Measurements from ENCODE around the gene KCNJ12. TPM values are rescaled to one million over a fixed set of nuclear protein-coding genes. Genes with fewer than 3 reads are reported as not detected.
"Not testable (repeated sequence)": the region's sequence is repeated elsewhere in the genome, so short reads cannot be mapped to it uniquely, and the experiment has no call there.

Gene KCNJ12
- total RNA-seq, 2 donors from 2014 or later, result 0.82 to 2.2 TPM

DNA sequence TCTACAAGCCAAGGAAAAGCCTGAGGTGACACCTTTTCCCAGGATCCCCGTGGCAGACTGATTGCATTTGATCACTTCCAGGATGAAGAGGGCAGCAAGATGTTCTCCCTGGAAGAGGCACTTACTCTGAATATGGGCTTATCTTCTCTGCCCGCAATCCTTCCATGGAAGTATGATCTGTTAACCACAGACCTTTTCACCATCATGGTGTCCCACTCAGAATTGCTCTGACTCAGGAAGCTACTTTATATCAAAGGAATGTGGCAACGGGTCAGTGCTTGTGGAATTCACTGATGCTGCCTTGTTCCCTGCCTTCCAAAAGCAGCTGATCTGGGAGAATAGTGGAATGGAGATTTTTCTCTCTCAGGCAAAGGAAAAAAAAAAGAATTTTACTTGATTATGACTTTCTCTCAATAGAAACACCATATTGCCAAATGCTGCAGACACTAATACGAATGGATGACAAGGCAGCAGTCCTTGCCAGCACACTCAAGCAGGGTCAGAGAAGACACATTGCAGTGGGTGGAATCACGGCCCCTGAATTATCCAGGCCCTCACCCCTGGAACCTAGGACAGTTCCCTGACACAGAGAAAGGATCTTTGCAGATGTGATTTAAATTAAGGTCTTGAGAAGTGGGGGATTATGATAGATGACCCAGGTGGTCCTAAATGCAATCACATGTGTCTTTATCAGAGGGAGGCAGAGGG, 53.9 kb downstream of the KCNJ12 start:
- H3K9me3 ChIP-seq; H3K36me3 ChIP-seq; H3K9ac ChIP-seq (ENCODE audit: low read depth in 2 of 2, low read length in 2 of 2); H3K27me3 ChIP-seq; H3K27ac ChIP-seq; H3K4me1 ChIP-seq; H3K4me3 ChIP-seq; DNase-seq; intact Hi-C loops (cut with DNase I): not testable (repeated sequence)

DNA sequence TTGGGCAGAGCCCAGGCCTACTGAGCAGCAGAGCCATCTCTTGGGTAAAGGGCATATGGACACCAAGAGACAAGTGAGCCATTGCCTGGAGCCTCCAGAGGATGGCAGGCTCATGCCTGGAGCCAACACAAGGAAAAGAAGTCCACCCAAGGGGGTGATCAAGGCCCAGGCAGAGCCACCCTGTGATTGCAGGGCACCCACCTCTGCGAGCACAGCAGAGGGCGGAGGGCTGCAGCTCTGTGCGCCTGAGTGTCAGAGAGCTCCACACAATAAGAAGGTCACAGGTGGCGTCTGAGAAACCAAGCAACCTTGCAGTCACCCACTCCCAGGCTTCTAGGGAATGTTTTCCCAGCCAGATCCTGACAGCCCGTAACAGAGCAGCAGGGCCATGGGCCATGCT, 57.8 kb downstream of the KCNJ12 start:
- DNase-seq; H3K9ac ChIP-seq (ENCODE audit: low read depth in 2 of 2, low read length in 2 of 2); H3K27me3 ChIP-seq; H3K4me1 ChIP-seq; H3K9me3 ChIP-seq; H3K4me3 ChIP-seq; intact Hi-C loops (cut with DNase I); H3K27ac ChIP-seq; H3K36me3 ChIP-seq: not testable (repeated sequence)

GRCh38 chr17:21434976-21435375, 58.8 kb downstream of the KCNJ12 start:
- intact Hi-C loops (cut with DNase I); H3K36me3 ChIP-seq; H3K9ac ChIP-seq (ENCODE audit: low read depth in 2 of 2, low read length in 2 of 2); H3K27me3 ChIP-seq; H3K27ac ChIP-seq; DNase-seq; H3K4me3 ChIP-seq; H3K9me3 ChIP-seq; H3K4me1 ChIP-seq: not testable (repeated sequence)

DNA sequence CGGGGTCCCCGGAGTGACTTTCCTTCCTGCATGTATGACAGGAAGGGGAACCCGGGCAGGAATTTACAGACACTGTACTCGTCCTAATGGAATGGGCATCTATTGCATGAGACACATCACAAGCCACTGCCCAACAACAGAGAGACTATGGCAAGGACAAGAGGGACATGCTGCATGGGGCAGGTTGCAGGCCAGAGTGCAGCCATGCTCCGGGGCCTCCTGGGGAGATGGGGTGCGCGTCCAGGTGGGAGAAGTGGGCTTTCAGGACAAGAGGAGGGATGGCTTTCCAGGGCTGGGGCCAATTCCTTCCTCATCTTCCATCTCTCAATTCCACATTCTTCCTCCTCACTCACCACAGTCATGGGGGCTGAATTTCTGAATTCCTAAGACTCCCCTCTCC, 60.3 kb downstream of the KCNJ12 start:
- H3K4me3 ChIP-seq; H3K36me3 ChIP-seq; H3K9me3 ChIP-seq; H3K4me1 ChIP-seq; H3K27ac ChIP-seq; DNase-seq; intact Hi-C loops (cut with DNase I); H3K27me3 ChIP-seq; H3K9ac ChIP-seq (ENCODE audit: low read depth in 2 of 2, low read length in 2 of 2): not testable (repeated sequence)

DNA sequence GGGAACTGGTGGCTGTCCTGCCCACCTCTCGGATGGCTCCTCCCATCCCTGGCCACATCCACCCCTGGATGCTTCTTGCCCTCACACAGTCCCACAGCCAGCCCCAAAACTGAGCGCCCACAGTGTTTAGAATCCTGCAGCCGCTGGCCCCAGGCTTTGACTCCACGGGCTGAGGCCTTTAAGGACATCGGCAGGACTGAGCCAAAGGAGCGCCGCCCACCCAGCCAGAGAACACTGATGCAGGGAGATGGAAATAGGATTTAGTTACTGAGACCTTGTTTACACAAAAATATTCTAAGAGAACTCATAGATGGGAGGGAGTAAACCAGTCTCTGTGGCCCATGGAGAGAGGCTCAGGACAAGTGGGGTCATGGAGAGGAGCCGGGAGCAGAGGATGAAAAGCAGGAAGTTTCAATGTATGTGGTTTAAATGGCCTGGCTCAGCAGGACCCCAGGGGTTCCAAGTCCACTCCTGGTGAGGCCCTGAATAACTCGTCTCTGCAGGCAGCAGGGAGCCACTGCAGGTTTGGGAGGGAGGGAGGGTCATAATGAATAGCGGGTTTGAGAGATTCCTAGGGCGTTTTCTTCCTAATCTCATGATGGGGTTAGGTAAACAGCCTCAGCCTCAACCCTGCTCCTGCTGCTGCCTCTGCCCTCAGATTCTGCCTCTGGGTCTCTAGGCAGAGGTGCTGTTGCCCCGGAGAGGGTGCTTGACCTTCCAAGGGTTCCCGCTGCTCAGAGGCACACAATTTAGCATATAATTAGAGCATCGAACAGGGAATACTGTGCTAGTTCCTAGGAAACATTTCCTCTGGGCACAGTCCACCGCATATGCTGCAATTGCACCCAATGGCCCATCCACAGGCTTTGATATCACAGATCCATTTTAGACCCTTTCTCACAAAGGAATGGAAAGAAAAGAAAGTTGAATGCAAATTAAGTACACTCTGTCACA, 61.0 kb downstream of the KCNJ12 start:
- intact Hi-C loops (cut with DNase I), result not testable (repeated sequence)

GRCh38 chr17:21438316-21439014, 62.3 kb downstream of the KCNJ12 start:
- H3K9me3 ChIP-seq; intact Hi-C loops (cut with DNase I); H3K27ac ChIP-seq: not testable (repeated sequence)

More for the DNA sequence above, 61.0 kb downstream of the KCNJ12 start:
- not testable (repeated sequence) for H3K27me3 ChIP-seq; H3K4me1 ChIP-seq; H3K9me3 ChIP-seq; H3K9ac ChIP-seq (ENCODE audit: low read depth in 2 of 2, low read length in 2 of 2); H3K27ac ChIP-seq; H3K4me3 ChIP-seq; H3K36me3 ChIP-seq; DNase-seq

DNA sequence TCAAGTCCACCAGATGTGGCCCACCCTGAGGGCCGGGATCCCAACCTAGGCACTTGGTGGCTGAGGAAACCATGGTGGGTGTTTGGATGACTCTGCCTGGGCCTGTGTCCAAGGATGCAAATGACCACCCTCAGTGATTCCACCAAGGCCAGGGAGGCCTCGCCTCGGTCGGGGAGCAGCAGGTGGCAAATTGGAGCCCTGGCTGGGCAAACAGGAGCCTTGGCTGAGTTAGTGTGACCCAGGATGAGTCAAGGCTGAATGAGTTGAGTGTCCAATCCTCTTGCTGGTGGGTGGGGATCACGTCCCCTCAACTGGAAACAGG, 62.8 kb downstream of the KCNJ12 start:
- H3K4me3 ChIP-seq; DNase-seq; H3K9ac ChIP-seq (ENCODE audit: low read depth in 2 of 2, low read length in 2 of 2); intact Hi-C loops (cut with DNase I); H3K4me1 ChIP-seq; H3K9me3 ChIP-seq; H3K27me3 ChIP-seq; H3K27ac ChIP-seq; H3K36me3 ChIP-seq: not testable (repeated sequence)

More at GRCh38 chr17:21438316-21439014, 62.3 kb downstream of the KCNJ12 start:
- not testable (repeated sequence) for DNase-seq; H3K9ac ChIP-seq (ENCODE audit: low read depth in 2 of 2, low read length in 2 of 2); H3K27me3 ChIP-seq; H3K4me3 ChIP-seq; H3K36me3 ChIP-seq; H3K4me1 ChIP-seq

GRCh38 chr17:21445091-21445650, 69.0 kb downstream of the KCNJ12 start:
- no peak overlapping the region for H3K4me3 ChIP-seq
- no peak overlapping the region for H3K9ac ChIP-seq (ENCODE audit: low read depth in 2 of 2, low read length in 2 of 2)
- intact Hi-C loops (cut with DNase I), result no loop called here
- H3K27ac ChIP-seq, result no peak overlapping the region
- H3K4me1 ChIP-seq, result no peaks in the 10 kb centered on the region
- H3K36me3 ChIP-seq, result no peaks in the 10 kb centered on the region
- no peak for DNase-seq
- no peak for TF ChIP-seq CTCF (IDR thresholded peaks at IDR 0.05)
- no peaks in the 10 kb centered on the region for H3K27me3 ChIP-seq
- no peaks in the 10 kb centered on the region for H3K9me3 ChIP-seq

DNA sequence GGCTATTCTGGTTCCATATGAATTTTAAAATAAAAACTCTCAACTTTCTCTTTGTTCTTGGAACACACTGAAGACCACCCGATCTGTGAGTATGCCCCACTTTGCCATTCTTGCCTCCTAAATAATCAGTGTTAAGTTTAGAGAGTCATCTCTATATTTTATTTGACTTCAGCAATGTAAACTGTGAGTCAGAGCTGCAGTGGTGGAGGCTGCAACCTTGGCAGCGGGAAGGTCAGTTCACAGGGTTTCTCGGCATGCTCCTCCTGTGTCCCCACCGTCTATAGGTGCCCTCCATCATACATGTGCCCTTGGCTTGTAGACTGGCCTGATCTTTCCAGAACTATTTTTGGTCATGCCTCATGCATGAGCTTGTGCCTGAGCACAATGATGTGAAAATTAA, 71.4 kb downstream of the KCNJ12 start:
- H3K36me3 ChIP-seq; H3K4me1 ChIP-seq; H3K9me3 ChIP-seq; DNase-seq; intact Hi-C loops (cut with DNase I); H3K9ac ChIP-seq (ENCODE audit: low read depth in 2 of 2, low read length in 2 of 2); H3K4me3 ChIP-seq; H3K27ac ChIP-seq; H3K27me3 ChIP-seq: not testable (repeated sequence)

All from colonic mucosa (tissue), 4 donors.